Forelimb muscle (tissue), 1 donor: ENCODE results near the gene ZNF93. TPM values are rescaled to one million over a fixed set of nuclear protein-coding genes. Genes with fewer than 3 reads are reported as not detected.
"Not testable (repeated sequence)": the region's sequence is repeated elsewhere in the genome, so short reads cannot be mapped to it uniquely, and the experiment has no call there.

ENCODE experiments used
- DNase-seq: peaks from one replicate; pipeline ENCODE4 v3.0.0-alpha.2; 2013; ENCODE audit warnings: low read depth
- polyA plus RNA-seq: library from polyadenylated mRNA; unstranded; fragments of 120-200 nt; gene quantifications from one replicate; pipeline ENCODE4 v1.2.1, GENCODE V29; 2013; ENCODE audit not compliant: insufficient read length

ZNF93 gene
- polyA plus RNA-seq, 1 donor = 11.5 TPM

DNA sequence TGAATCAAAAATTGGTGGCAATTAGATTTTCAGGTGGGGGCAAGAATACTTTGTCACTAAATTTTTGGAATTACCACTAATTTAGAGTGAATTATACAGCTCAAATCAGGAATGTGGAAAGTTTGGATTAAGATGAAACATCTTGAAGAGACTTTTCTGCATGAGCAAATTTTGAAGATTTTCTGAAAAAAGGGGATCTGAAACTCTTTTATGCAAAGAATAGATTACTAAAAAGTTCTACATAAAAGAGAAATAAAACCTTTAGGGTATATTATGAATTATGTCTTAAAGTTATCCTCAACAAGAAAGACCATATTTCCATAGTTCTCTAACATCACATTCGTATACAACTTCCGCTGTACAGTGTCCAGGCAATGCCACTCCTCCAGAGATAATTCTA is 36.7 kb downstream of the ZNF93 start:
- no peak for DNase-seq

DNA sequence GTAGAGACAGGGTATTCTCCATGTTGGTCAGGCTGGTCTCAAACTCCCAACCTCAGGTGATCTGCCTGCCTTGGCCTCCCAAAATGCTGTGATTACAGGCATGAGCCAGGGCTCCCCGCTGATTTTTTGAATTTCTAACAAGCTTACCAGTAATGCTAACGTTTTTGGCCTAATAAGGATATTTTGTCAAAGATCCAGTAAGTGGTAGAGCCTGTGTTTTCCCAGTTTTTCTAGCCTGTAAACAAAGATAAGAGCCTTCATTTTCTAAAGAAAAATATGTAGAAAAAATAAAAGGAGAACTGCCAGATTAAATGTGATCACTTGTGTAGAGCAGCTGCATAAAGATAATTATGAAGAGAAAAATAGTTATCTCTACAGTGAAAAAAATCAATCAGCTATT is 37.7 kb downstream of the ZNF93 start:
- no peak for DNase-seq

DNA sequence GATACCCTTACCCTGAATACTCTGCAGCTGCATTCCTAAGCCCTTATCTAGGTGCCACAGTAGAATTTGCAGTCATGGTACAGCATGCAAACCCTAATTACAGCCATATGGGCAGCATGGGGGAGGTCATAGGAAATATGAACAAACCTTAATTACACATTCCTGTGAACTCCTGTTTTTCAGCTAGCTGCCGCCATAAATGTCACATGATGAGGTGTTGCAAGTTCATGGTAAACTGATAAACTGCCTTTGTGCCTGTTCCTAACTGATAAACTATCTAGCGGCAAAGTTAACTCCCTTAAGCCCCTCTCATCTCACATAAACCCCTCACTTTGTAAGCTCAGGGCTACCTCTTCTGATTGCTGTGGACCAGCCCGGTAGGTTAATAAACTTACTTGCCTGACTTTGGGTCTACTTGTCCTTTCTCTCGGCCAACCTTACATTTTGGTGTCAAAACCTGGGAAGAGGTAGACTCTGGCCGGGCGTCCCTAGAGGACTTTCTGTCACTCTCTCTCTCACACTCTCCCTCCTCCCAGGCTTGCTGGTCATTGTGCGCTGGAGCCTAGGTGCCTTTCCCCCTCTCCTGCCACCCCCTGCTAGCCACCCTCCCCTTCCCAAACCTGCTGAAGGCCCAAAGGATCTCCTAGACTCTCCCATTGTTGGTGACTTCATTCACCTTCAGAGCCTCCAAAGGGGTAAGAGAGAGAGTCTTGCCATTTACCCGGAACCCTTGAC is 43.3 kb downstream of the ZNF93 start:
- DNase-seq = no peak

DNA sequence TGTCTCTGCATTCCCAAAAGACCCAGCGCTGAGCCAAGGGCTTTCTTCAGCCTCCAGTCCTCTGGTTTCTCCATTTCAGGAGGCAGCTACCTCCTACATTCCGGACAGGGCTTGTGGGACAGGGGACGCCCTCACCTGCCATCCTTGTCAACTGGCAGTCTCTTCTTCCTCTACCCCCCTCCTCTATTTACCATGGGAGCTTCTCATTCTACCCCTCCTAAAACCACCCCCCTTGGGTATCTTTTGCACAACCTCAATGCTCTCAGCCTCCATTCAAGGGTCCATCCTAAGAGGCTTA is 43.8 kb downstream of the ZNF93 start:
- DNase-seq = no peak

DNA sequence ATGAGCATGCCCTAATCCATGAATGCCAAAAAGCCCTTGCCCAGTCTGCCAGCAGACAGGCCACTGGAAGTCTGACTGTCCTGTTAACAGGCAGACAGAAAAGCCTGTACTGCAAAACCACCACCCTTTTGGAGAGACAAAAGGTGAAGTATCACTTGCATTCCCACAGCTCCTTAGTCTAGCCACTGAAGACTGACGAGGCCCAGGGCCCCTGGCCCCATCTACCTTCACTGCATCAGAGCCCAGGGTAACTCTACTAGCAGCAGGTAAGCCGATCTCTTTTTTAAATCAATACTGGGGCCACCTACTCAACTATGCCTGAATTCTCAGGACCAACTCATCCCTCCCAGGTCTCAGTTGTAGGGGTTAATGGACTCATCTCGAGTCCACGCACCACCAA is 45.5 kb downstream of the ZNF93 start:
- no peak for DNase-seq

DNA sequence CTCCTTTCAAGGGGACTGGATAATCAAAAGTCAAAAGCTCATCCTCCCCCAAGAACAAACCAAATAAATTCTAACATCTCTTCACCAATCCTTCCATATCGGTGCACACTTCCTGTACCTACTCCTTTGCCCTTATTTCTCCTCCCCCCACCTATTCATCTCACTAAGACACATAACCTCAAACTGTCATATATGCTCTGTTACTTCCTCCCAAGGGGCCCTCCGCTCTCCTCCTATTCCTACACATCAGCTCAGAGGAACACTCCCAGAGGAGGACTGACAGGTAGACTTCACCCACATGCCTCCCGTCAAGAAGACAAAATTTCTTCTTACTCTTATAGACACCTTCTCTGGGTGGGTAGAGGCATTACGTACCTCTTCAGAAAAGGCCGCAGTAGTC is 48.1 kb downstream of the ZNF93 start:
- DNase-seq = no peak

DNA sequence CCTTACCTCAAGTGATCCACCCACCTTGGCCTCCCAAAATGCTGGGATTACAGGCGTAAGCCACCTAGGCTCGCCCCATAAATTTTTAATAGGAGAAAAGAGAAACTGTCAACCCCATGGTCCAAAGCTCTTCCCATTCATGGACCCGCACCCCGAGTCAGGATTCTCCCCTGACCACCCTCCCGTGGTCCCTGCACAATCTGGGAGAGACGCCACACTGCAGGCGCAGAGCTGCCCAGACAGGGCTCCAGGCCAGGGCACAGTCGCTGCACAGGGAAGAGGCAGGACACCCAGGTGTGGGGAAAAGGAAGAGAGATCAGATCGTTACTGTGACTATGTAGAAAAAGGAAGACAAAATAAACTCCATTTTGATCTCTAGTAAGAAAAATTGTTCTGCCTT is 54.5 kb downstream of the ZNF93 start:
- DNase-seq = no peak

DNA sequence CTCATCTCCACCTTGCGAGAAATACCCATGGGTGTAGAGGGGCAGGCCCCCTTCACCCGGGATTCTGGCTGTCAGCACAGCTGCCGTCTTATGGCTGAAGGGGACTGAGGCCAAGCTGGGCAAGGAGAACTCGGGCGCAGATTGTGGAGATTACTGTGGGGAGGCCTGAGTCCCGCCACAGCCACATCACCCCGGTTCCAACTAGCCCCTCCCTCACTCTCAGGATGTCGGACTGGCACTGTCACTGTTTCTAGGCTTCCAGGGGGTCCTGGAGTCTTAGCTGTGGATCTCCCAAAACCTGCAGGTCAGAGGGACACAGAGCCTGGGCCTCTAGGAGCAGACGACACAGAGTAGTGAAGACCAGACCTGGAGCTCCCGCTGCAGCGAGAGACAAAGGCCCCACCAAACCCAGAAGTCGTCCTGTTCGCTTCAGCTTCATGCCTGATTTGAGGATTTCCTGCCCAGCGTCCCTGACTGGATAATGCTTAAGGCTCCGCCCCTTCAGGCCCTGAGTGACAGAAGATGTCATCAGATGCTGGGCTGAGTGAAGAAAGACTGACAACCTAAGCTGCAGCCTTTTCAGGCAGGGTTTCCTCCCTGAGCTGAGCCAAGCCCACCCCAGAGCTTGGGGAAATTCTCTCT is 55.8 kb downstream of the ZNF93 start:
- DNase-seq = no peak

DNA sequence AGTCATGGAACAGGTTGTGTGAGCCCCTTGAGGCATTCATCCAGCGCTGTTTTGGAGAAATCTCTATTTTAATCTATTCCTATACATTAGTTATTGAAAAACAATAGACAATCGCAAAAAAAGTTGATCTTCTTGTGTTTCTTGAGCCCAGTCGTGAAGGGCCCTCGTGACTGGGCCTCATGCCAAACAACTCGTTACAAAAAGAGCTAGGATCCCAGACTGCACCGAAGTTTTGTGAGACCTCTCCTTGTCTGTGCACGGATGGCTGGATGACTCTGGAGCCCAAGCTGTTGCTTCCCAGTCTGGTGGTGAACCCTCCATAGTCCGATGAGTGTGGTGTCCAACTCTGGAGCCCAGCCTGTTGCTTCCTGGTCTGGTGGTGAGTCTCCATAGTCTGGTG is 57.0 kb downstream of the ZNF93 start:
- not testable (repeated sequence) for DNase-seq

DNA sequence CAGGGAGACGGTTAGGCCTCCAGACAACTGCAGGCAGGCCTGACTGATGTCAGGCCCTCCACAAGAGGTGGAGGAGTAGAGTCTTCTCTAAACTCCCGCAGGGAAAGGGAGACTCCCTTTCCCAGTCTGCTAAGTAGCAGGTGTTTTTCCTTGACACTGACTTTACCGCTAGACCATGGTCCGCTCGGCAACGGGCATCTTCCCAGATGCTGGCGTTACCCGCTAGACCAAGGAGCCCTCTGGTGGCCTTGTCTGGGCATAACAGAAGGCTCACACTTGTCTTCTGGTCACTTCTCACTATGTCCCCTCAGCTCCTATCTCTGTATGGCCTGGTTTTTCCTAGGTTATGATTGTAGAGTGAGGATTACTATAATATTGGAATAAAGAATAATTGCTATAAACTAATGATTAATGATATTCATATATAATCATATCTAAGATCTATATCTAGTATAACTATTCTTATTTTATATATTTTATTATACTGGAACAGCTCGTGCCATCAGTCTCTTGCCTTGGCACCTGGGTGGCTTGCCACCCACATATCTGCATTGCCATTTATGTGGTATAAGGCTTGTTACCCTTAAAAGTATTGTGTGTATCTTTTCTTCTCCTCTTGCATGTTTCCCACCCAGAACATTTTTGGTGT is 58.5 kb downstream of the ZNF93 start:
- DNase-seq = peak; percentile 45

DNA sequence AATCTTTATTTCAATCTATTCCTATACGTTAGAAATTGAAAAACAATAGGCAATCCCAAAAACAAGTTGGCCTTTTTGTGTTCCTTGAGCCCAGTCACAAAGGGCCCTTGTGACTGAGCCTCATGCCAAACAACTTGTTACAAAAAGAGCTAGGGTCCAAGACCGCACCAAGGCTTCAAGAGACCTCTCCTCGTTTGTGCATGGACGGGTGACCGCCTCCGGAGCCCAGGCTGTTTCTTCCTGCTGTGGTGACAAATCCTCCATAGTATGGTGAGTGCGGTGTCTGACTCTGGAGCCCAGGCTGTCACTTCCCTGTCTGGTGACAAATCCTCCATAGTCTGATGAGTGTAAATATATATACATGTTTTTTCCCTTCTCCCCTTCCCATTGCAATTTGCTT is 63.7 kb downstream of the ZNF93 start:
- DNase-seq = no peak

DNA sequence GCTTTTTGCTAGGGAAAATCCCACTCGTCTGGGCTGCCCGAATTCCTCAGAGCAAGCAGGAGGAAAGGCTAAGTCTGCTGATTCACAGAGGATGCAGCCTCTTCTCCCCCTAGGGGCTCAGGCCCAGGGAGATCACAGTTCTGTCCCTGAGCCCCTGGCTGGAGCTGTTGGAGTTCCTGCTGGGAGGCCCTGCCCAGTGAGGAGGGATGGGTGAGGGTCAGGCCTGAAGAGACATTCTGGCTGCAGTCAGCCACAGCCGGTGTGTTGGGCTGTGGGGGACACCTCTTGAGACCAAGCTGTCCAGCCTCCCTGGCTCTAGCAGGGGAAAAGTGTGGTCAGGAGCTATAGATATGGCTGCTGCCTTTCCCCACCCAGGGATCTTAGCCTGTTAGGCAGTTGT is 65.4 kb downstream of the ZNF93 start:
- DNase-seq = not testable (repeated sequence)

DNA sequence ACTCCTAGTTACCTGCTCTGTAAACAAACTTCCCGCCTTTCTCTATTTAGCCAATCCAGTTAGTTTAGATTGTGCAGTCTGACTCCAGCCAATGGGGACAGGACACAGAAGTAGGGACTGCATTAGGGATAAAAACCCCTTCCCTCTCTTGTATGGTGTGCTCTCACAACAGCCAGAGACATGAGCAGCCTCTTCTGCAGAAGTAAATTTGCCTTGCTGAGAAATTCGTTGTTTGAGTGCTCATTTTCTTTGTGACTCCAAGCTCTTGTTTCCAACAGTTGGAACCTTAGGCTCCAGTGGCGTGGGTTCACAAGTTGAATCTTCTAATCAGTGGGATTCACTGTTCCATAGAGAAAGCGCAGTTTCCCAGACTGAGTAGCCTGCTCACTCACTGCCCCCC is 66.1 kb downstream of the ZNF93 start:
- no peak for DNase-seq

Other genes with a start within 250 kb of the ZNF93 start
- gene ATP13A1, start 237.3 kb upstream of the ZNF93 start, polyA plus RNA-seq = 25.0 TPM
- gene ZNF101, start 232.1 kb upstream of the ZNF93 start, polyA plus RNA-seq = 5.3 TPM
- gene ZNF14, start 167.8 kb upstream of the ZNF93 start, polyA plus RNA-seq = 4.8 TPM
- gene ZNF506, start 79.2 kb upstream of the ZNF93 start, polyA plus RNA-seq = 20.8 TPM
- 12.4 TPM for gene ZNF253, start 35.1 kb upstream of the ZNF93 start, polyA plus RNA-seq
- gene ZNF682, start 138.6 kb downstream of the ZNF93 start, polyA plus RNA-seq = 6.0 TPM
- gene ZNF90, start 177.1 kb downstream of the ZNF93 start, polyA plus RNA-seq = 4.2 TPM